22Rv1 (cell line): ENCODE results near the gene NOS3.

Experiments used
- CTCF ChIP-seq: fragments of 450-650 bp; IDR thresholded peaks from 2 replicates; pipeline ENCODE4 v1.5.1; 2017; ENCODE audit warnings: mild to moderate bottlenecking
- ZFX ChIP-seq: fragments of 450-650 bp; IDR thresholded peaks from 2 replicates; pipeline ENCODE4 v1.6.1; 2017; ENCODE audit warnings: antibody characterized with exemption, borderline replicate concordance

- TF ChIP-seq CTCF (no peak), ZFX (no peak)
These were observed 47.4 kb upstream of the NOS3 start for GRCh38 chr7:150943453-150943814.
